OCI-LY3 (cell line): Measurements from ENCODE around the gene HIPK2.

Source experiments
- H2AFZ ChIP-seq: fragments of 200-600, 300-600 bp; shearing (Covaris generic); 2 replicates; pipeline ENCODE4 v1.6.0; 2014; ENCODE audit warnings: antibody characterized with exemption, low read depth, low read length
- H3K27ac ChIP-seq: fragments of 200-600, 300-600 bp; sonication (generic); 2 replicates; pipeline ENCODE4 v1.5.1; 2014; ENCODE audit warnings: mild to moderate bottlenecking, low read length, moderate library complexity, mixed read lengths
- H3K27me3 ChIP-seq: fragments of 200-600, 300-600 bp; sonication (generic); 2 replicates; pipeline ENCODE4 v1.6.1; 2014; ENCODE audit warnings: low read depth, low read length, mixed read lengths
- H3K36me3 ChIP-seq: fragments of 200-600, 300-600 bp; sonication (generic); replicated peaks from 2 replicates; pipeline ENCODE3; 2014; ENCODE audit warnings: low read depth, low read length, mixed read lengths
- H3K4me1 ChIP-seq: fragments of 300-600, 200-600 bp; sonication (generic); 2 replicates; pipeline ENCODE4 v1.6.1; 2014; ENCODE audit warnings: low read length, mixed read lengths
- H3K4me2 ChIP-seq: fragments of 200-600, 300-600 bp; sonication (generic); 2 replicates; pipeline ENCODE4 v1.6.1; 2014; ENCODE audit warnings: low read length, mixed read lengths
- H3K4me3 ChIP-seq: fragments of 300-600, 200-600 bp; sonication (generic); 2 replicates; pipeline ENCODE4 v1.5.1; 2014; ENCODE audit warnings: antibody characterized with exemption, mild to moderate bottlenecking, low read length, moderate library complexity
- H3K79me2 ChIP-seq: fragments of 300-600, 200-600 bp; shearing (Covaris generic); 2 replicates; pipeline ENCODE4 v1.6.1; 2014; ENCODE audit warnings: mild to moderate bottlenecking, low read length, mixed read lengths
- H3K9ac ChIP-seq: fragments of 300-600, 200-600 bp; shearing (Covaris generic); 2 replicates; pipeline ENCODE4 v1.6.0; 2014; ENCODE audit warnings: mild to moderate bottlenecking, low read length, moderate library complexity
- H3K9me3 ChIP-seq: fragments of 200-600, 300-600 bp; shearing (Covaris generic); 2 replicates; pipeline ENCODE4 v1.6.1; 2014; ENCODE audit warnings: low read length, mixed read lengths; ENCODE audit not compliant: insufficient read depth
- H4K20me1 ChIP-seq: fragments of 200-600, 300-600 bp; sonication (generic); 2 replicates; pipeline ENCODE4 v1.6.1; 2016; ENCODE audit warnings: low read length, mixed read lengths; ENCODE audit not compliant: insufficient read depth
- EZH2phosphoT487 ChIP-seq: fragments of 200-600 bp; shearing (Covaris generic); IDR thresholded peaks from 2 replicates; pipeline ENCODE4 v1.6.1; 2018; ENCODE audit warnings: antibody characterized with exemption, mixed run types, low read depth
- TF ChIP-seq, protein P1 (sequence below): fragments of 200-600, 300-600 bp; sonication (generic); IDR thresholded peaks from 2 replicates; pipeline ENCODE4 v1.5.1; 2014; ENCODE audit warnings: antibody characterized with exemption, low read length, low read depth

HIPK2 gene

DNA sequence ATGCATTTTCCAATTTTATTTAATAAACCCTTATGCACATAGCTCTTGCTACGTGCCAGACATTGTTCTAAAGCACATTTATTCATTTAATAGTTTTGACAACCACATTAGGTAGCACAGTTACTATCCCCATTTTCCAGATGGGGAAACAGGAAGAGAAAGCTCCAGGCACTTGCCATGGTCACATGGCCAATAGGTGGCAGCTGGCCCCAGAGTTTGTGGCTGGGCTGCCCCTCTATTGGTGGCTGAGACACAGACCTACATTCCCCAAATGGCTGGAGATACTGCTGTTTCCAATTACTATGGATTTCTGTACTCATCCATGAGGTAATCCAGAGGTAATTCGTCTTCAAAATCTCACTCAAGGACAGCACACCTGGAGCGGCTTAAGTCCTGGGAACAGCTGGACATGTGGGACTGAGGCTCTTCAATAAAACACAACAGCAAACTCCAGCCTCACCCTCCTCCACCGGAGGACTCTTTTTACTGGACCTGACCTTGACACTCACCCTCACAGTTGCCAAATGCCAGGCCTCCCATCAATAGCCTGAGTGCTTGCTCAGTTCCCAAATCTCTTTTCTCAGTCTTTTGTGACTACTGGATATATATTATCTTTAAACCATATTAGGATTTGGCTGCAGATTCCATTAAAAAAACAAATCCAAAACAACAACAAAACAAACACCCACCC lies 148.3 kb downstream of the HIPK2 start:
- Histone ChIP-seq H3K79me2 (no peaks in the 10 kb centered on the region), H3K27me3 (0 out of 2 replicates have a peak, but pooled peaks cover 3% of the 10 kb centered on the region), H3K27ac (no peak overlapping the region), H4K20me1 (no peaks in the 10 kb centered on the region), H3K36me3 (no peaks in the 10 kb centered on the region), H3K9me3 (no peaks in the 10 kb centered on the region), H2AFZ (no peak overlapping the region), H3K4me2 (no peak overlapping the region), H3K9ac (no peak overlapping the region), H3K4me3 (no peak overlapping the region), H3K4me1 (no peaks in the 10 kb centered on the region)
- TF ChIP-seq, protein P1, sequence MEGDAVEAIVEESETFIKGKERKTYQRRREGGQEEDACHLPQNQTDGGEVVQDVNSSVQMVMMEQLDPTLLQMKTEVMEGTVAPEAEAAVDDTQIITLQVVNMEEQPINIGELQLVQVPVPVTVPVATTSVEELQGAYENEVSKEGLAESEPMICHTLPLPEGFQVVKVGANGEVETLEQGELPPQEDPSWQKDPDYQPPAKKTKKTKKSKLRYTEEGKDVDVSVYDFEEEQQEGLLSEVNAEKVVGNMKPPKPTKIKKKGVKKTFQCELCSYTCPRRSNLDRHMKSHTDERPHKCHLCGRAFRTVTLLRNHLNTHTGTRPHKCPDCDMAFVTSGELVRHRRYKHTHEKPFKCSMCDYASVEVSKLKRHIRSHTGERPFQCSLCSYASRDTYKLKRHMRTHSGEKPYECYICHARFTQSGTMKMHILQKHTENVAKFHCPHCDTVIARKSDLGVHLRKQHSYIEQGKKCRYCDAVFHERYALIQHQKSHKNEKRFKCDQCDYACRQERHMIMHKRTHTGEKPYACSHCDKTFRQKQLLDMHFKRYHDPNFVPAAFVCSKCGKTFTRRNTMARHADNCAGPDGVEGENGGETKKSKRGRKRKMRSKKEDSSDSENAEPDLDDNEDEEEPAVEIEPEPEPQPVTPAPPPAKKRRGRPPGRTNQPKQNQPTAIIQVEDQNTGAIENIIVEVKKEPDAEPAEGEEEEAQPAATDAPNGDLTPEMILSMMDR = no peak
- TF ChIP-seq EZH2phosphoT487 = no peak

DNA sequence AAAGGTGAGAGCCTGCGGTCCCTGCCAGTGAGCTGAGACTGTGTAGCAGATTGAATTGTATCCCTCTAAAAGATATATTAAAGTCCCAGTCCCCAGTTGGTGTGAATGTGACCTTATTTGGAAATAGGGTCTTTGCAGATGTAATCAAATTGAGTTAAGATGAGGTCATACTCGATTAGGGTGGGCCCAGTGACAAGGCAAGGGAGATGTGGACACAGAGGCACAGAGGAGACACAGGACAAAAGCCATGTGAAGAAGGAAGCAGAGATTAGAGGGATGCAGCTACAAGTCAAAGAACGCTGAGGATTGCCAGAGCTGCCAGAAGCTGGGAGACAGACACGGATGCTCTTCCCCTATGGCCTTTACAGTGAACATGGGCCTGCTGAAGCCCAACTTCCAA lies 150.0 kb downstream of the HIPK2 start:
- Histone ChIP-seq H3K4me3 (no peak overlapping the region), H3K79me2 (no peaks in the 10 kb centered on the region), H3K9me3 (no peaks in the 10 kb centered on the region), H3K36me3 (no peaks in the 10 kb centered on the region), H3K9ac (no peak overlapping the region), H3K4me2 (no peak overlapping the region), H3K27me3 (0 out of 2 replicates have a peak, but pooled peaks cover 3% of the 10 kb centered on the region), H3K27ac (no peak overlapping the region), H2AFZ (no peak overlapping the region), H3K4me1 (no peaks in the 10 kb centered on the region), H4K20me1 (no peaks in the 10 kb centered on the region)
- no peak for TF ChIP-seq EZH2phosphoT487
- TF ChIP-seq, protein P1 = no peak

DNA sequence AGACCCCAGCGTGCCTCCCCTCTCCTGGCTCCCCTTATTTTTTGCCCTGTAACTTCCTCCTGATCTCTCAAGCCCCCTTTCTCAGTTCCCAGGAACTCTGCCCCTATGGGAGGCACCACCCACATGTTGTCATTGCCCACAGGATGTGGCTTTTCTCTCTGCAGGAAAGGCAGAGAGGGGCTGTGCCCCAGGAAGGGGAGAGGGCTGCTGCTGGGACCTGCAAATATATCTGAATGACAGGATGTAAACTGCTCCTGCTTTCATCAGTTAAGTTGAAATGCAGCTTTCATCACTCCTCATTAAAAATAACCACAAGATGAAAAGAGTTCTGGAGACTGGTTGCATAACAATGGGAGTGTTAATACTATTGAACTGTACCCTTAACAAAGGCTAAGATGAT lies 151.0 kb downstream of the HIPK2 start:
- H3K27me3 ChIP-seq = 0 out of 2 replicates have a peak, but pooled peaks cover 3% of the 10 kb centered on the region
- no peak overlapping the region for H3K27ac ChIP-seq
- no peaks in the 10 kb centered on the region for H4K20me1 ChIP-seq
- H2AFZ ChIP-seq = no peak overlapping the region
- no peaks in the 10 kb centered on the region for H3K4me1 ChIP-seq
- no peak overlapping the region for H3K4me3 ChIP-seq
- no peaks in the 10 kb centered on the region for H3K36me3 ChIP-seq
- H3K9me3 ChIP-seq = no peaks in the 10 kb centered on the region
- H3K9ac ChIP-seq = no peak overlapping the region
- TF ChIP-seq, protein P1 = no peak
- no peak for TF ChIP-seq EZH2phosphoT487
- H3K4me2 ChIP-seq = no peak overlapping the region
- no peaks in the 10 kb centered on the region for H3K79me2 ChIP-seq

DNA sequence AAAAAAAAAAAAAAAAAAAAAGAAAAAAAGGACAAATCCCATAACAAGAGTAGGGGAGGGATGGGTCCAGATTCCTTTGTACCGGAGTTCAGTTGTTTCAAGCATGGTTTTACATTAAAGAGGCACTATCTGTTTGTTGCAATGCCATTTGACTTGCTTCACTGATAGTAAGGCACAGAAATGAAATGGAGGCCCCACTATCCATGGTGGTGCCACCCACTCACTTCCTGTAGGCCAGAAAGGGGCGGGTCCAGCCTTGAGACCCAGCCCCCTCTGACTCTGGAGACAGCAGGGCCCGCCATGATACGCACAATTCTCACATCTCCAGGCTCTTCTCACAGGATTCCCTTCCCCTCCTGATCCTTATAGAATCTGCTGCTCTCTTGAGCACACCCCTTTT lies 154.3 kb downstream of the HIPK2 start:
- no peaks in the 10 kb centered on the region for H3K36me3 ChIP-seq
- no peak overlapping the region for H2AFZ ChIP-seq
- no peaks in the 10 kb centered on the region for H3K79me2 ChIP-seq
- no peak for TF ChIP-seq EZH2phosphoT487
- TF ChIP-seq, protein P1 = no peak
- no peak overlapping the region for H3K27ac ChIP-seq
- no peaks in the 10 kb centered on the region for H3K27me3 ChIP-seq
- H3K4me2 ChIP-seq = no peak overlapping the region
- no peaks in the 10 kb centered on the region for H4K20me1 ChIP-seq
- H3K9me3 ChIP-seq = no peaks in the 10 kb centered on the region
- H3K4me3 ChIP-seq = no peak overlapping the region
- no peak overlapping the region for H3K9ac ChIP-seq
- no peaks in the 10 kb centered on the region for H3K4me1 ChIP-seq
